ACHN (cell line): ENCODE measurements around the gene CXCR1.
A peak's percentile ranks its signal among the peaks of the same experiment; 100 is the strongest.

Experiments used
- DNase-seq: peaks from one replicate; pipeline ENCODE4 v3.0.0-alpha.2; 2015
- in situ Hi-C: cut with HindIII; loops from 2 replicates; pipeline ENCODE4 v1.10.0; 2017; ENCODE audit warnings: low sequenced_read_pairs, low pct_ligation_motif_present, low pct_unique_long_range_greater_than_20kb

The CXCR1 gene

GRCh38 chr2:218168635-218169462 is 2.1 kb upstream of the CXCR1 start:
- DNase-seq, result peak; percentile 55
- in situ Hi-C loops, result no loop called here

- in situ Hi-C loops, result no loop called here
- DNase-seq, result no peak
Observed at GRCh38 chr2:218168016-218168415, 1.3 kb upstream of the CXCR1 start.

GRCh38 chr2:218162814-218163213 is 3.9 kb downstream of the CXCR1 start:
- in situ Hi-C loops, result no loop called here
- no peak for DNase-seq

GRCh38 chr2:218161644-218162043 is 5.1 kb downstream of the CXCR1 start:
- in situ Hi-C loops, result no loop called here
- no peak for DNase-seq

- in situ Hi-C loops, result no loop called here
- DNase-seq, result no peak
Observed at GRCh38 chr2:218155953-218156479, 10.7 kb downstream of the CXCR1 start.

- DNase-seq, result no peak
- in situ Hi-C loops, result no loop called here
Observed at GRCh38 chr2:218152777-218153176, 14.0 kb downstream of the CXCR1 start.

GRCh38 chr2:218152172-218152571 is 14.6 kb downstream of the CXCR1 start:
- no peak for DNase-seq
- in situ Hi-C loops, result no loop called here

GRCh38 chr2:218149848-218150440 is 16.8 kb downstream of the CXCR1 start:
- DNase-seq, result no peak
- in situ Hi-C loops, result no loop called here

GRCh38 chr2:218149098-218149497 is 17.7 kb downstream of the CXCR1 start:
- in situ Hi-C loops, result no loop called here
- no peak for DNase-seq

- in situ Hi-C loops, result no loop called here
- DNase-seq, result no peak
Observed at GRCh38 chr2:218146056-218146455, 20.7 kb downstream of the CXCR1 start.

- no peak for DNase-seq
- in situ Hi-C loops, result no loop called here
Observed at GRCh38 chr2:218145124-218145523, 21.6 kb downstream of the CXCR1 start.

GRCh38 chr2:218138047-218138446 is 28.7 kb downstream of the CXCR1 start:
- in situ Hi-C loops, result no loop called here

GRCh38 chr2:218137514-218137913 is 29.2 kb downstream of the CXCR1 start:
- DNase-seq, result no peak
- in situ Hi-C loops, result no loop called here

More at GRCh38 chr2:218138047-218138446, 28.7 kb downstream of the CXCR1 start:
- DNase-seq, result no peak

- no peak for DNase-seq
- in situ Hi-C loops, result no loop called here
Observed at GRCh38 chr2:218130822-218131221, 35.9 kb downstream of the CXCR1 start.

- DNase-seq, result no peak
- in situ Hi-C loops, result no loop called here
Observed at GRCh38 chr2:218130377-218130776, 36.4 kb downstream of the CXCR1 start.

GRCh38 chr2:218129458-218130135 is 37.2 kb downstream of the CXCR1 start:
- DNase-seq, result no peak
- in situ Hi-C loops, result no loop called here

- DNase-seq, result no peak
- in situ Hi-C loops, result no loop called here
Observed at GRCh38 chr2:218128781-218129457, 37.8 kb downstream of the CXCR1 start.

GRCh38 chr2:218127929-218128455 is 38.8 kb downstream of the CXCR1 start:
- no peak for DNase-seq
- in situ Hi-C loops, result no loop called here
